ENCODE data around the gene CARD9.

CARD9 gene

DNA sequence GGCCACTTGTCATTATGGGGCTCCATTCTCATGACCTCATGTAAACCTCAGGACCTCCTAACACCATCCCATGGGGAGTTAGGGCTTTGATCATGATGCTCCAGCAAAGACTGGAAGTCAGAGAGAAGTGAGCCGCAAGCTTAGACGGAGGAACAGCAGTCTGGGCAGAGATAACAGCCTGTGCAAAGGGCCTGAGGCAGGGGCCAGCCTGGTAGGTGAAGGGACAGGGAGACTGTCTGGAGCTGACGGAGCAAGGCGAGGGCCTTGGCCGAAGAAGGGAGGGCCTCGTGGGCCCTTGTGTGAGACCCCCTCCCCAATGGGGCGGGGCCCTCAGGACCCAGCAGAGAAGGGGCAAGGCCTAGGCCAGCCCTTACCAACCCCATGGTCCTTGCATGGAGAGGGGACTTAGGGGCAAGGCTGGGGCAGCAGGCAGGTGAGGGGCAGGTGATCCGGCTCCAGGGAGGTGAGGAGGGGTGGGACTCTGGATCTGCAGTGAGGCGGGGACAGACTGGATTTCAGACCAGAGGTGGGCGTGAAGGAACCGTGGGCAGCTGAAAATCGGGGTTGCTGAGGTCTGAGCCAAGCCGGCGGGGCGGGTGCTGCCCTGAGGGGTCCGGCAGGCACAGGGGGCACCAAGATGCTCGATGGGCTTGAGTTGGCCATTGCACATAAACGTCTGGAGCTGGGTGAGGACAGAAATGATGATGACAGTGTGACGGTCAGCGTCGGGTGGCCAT lies 28.8 kb downstream of the CARD9 start:
- no peak for DNase-seq

GRCh38 chr9:136343884-136344269 lies 29.6 kb downstream of the CARD9 start:
- DNase-seq, result no peak

GRCh38 chr9:136343121-136343883 lies 30.2 kb downstream of the CARD9 start:
- DNase-seq, result no peak

- peak; percentile 48 for DNase-seq
Observed at GRCh38 chr9:136342181-136343120, 31.0 kb downstream of the CARD9 start.

DNA sequence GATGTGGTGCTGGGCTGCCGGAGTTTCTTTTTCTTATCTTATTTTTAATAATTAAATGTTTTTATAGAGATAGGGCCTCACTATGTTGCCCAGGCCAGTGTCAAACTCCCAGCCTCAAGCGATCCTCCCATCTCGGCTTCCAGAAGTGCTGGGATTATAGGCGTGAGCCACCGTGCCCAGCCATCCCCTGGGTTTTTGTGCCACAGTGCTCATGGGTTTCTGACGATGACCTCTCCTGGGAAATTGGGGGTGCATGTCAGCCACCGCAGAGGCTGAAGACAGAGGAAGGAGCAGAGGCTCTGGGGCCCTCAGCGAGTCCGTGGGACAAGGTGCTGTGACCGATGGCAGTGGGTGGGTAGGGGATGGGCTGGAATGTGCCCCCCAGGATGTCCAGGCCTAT lies 31.7 kb downstream of the CARD9 start:
- no peak for DNase-seq

- DNase-seq, result no peak
Observed at GRCh38 chr9:136341042-136341655, 32.3 kb downstream of the CARD9 start.

DNA sequence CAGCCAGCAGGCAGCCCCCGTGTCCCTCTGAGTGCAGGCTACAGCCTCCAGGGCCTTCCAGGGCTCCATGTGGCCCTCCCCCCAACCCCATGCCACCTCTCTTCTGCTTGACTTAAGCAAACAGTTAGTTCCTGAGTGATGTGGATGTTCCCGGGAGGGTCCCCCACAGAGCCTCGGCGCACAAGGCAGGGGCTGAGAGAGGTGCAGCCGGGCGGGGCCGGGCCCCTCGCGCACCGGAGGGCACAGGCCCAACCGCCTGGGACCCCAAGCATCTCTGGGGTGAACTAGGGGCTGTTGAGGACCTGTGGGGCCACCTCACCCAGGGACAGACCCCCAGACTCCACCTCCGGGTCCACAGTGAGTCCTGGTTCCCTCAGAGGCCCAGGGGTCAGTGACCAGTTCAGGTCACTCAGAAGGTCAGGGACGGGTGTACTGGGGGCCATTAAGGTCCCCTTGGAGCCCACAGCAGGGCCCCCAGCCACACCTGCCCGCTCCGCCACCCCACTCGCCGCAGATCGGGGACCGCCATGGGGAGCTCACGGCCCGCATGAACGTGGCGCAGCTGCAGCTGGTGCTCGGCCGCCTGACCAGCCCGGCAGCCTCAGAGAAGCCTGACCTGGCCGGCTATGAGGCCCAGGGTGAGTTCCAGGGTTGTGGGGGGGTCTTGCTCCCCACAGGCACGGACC lies 33.0 kb downstream of the CARD9 start:
- no peak for DNase-seq

DNA sequence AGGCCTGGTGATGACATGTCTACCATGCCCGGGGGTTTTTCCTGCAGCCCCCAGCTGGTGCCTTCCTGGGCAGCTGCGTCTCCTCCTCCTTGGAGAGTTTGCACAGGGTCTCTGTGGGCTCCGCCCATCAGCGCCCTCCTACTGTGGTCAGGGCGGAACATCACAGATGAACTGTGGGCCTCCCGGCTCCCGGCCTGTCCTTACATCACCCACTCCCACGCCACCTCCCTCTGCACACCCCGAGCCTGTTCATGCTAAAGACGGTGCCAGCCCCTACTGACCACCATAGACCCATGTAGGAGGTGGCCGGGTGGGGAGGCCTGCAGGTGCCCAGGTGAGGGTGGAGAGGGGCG lies 33.5 kb downstream of the CARD9 start:
- no peak for DNase-seq

- no peak for DNase-seq
Observed at GRCh38 chr9:136339173-136339957, 34.1 kb downstream of the CARD9 start.

DNA sequence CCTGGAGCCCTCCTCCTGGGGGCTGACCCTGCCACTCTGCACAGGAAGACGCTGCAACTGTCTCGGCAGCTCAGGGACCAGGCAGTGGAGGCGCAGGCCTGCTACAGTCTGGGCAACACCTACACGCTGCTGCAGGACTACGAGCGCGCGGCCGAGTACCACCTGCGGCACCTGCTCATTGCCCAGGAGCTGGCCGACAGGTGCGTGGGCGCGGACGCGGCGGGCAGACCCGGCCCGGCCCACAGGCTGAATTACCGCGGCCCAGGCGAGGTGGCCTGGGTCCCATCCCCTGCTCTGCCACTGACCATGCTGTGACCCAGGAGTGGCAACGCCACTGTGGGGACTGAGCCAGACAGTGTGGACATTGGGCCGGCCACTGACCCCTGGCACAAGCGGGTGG lies 35.0 kb downstream of the CARD9 start:
- DNase-seq, result no peak

DNA sequence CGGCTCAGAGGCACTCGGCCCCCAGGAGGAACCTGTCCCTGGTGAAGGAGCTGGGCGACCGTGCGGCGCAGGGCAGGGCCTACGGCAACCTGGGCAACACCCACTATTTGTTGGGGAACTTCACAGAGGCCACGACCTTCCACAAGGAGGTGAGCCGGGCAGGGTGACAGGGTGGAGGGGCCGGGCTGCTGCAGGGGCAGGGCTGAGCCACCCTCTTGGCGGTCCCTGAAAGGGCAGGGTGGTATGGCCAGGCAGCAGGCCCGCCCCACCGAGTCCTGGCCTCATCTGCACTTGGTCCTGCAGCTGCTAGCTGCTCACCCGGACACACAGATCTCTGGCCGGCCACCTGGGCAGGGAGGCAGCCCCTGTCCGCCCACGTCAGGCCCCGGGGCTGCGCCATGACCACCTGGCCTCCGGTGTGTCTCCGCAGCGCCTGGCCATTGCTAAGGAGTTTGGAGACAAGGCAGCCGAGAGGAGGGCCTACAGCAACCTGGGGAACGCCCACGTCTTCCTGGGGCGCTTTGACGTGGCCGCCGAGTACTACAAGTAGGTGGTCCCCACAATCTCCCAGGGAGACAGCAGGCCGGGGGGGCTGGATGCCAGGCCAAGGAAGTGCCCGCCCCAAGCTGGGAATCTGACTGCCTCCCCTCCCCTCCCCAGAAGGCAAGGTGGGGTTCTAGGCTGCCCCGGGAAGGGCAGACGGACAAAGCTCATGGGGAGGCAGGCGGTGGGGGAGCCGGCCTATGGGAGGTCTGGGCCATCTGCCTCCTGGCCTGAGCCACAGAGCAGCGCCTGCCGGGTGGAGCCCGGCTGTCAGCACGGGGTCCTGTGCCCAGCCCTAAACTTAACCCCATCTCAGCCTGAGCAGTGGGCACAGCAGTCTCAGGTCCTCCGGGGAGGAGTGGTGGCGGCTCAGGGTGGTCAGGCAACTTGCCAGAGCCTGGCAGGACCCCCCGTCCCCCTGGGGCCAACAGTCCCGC lies 35.8 kb downstream of the CARD9 start:
- DNase-seq, result no peak

GRCh38 chr9:136336881-136337280 lies 36.6 kb downstream of the CARD9 start:
- no peak for DNase-seq

DNA sequence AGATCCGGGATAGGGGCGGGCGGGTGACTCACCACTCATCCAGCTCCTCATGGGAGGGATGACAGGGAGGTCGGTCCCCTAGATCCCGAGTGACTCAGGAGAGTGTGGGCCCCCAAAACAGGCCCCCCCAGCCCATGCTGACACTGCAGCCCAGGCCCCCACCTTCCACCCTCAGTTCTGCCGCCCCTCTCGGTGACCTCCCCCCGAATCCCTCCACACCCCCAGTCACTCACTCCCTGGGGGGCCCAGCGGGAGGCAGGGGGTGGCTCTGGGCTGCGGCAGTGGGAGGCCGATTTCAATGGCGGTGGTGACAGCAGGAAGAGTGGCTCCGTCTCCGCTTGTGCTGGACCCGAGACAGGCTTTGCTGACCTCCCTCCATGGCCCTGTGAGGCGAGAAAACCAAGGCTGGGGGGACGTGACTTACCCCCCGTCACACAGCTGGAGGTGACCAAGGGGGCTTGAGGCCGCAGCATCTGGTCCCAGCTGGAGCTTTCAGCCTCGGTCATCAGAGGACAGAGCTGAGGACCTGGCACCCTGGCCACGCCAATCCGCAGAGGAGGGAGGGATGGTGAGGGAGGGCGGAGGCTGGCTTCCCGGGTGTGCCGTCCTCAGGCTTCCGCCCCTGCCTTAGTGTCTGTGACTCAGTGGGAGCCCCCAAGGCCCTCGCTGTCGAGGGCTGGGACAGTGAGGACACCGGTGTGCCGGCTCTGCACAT lies 37.2 kb downstream of the CARD9 start:
- DNase-seq, result no peak

GRCh38 chr9:136335296-136336155 lies 37.9 kb downstream of the CARD9 start:
- DNase-seq, result no peak

DNA sequence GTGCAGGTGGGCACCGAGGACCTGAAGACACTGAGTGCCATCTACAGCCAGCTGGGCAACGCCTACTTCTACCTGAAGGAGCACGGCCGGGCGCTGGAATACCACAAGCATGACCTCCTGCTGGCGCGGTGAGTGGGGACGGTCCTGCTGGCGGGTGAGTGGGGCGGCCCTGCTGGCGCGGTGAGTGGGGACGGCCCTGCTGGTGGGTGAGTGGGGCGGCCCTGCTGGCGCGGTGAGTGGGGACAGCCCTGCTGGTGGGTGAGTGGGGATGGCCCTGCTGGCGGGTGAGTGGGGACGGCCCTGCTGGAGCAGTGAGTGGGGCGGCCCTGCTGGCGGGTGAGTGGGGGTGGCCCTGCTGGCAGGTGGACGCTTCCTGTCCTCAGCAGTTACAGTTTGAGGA lies 38.9 kb downstream of the CARD9 start:
- no peak for DNase-seq

DNA sequence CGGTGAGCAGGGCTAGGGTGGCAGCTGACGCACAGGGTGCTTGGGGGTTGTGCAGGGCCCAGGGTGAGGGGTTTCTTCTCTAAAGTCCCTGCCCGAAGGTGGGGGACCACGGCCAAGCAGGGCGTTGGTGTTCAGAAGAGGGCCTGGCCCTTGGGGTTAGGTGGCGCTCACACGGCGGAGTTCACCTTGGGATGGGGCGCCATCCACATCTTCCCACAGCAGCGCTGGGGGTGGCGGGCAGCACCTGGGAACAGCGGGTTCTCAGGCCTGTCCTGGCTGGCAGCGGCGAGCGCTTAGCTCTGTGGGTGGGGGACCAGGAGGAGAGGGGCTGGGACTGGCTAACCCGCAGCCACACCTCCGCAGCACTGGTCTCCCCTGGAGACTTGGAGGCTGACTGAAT lies 40.0 kb downstream of the CARD9 start:
- DNase-seq, result no peak

DNA sequence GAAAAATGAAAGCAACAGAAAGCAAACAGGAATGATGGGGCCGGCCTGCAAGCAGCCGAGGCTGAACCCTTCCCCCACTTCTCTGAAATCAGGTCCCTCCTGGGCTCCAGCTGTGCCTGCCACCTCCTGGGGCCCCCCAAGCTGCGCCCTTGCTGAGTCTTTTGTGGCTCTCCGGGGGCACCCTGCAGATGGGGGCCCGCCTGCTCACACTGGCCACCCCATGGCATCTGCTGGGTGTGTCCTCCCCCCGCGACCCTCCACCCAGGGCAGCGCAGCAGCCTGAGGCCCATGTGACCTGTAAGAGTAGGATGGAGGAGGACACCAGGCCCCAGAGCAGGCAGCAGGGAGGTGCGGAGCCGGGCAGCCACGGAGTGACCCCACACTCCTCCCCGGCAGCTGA lies 40.4 kb downstream of the CARD9 start:
- no peak for DNase-seq

GRCh38 chr9:136332482-136332983 lies 40.9 kb downstream of the CARD9 start:
- no peak for DNase-seq

Measured in activated gamma-delta T cell treated with Interleukin-2 at 50 U/mL for 16 hours (primary cell).